Measurements from ENCODE around the gene ZNF562. TPM values are rescaled to one million over a fixed set of nuclear protein-coding genes. Genes with fewer than 3 reads are reported as not detected.

ZNF562 gene
- total and polyA plus RNA-seq, 2 of the 4 experiments (the other 2 are of a cell fraction): 5.2 to 43.7 TPM

GRCh38 chr19:9668544-9668943, 6.4 kb downstream of the ZNF562 start:
- intact Hi-C loops (cut with micrococcal nuclease) (no loop called here), dilution Hi-C loops (cut with HindIII; ENCODE audit: low sequenced_read_pairs, unreplicated experiment) (no loop called here), in situ Hi-C loops (cut with MboI; ENCODE audit: low sequenced_read_pairs) (no loop called here)
- no peak overlapping the region for H2BK120ac ChIP-seq (ENCODE audit: low read depth, low read length)
- no peak for TF ChIP-seq MAFK (IDR thresholded peaks at IDR 0.05; ENCODE audit: low read depth, low read length)
- no peak for TF ChIP-seq CTCF (conservative IDR thresholded peaks at IDR 0.05; ENCODE audit: low read depth, low read length)
- no peak for TF ChIP-seq MXI1 (IDR thresholded peaks at IDR 0.05; ENCODE audit: borderline replicate concordance, low read depth, low read length)
- no peak for TF ChIP-seq RCOR1 (IDR thresholded peaks at IDR 0.05; ENCODE audit: insufficient replicate concordance, low read length)
- TF ChIP-seq NFE2L2 (IDR thresholded peaks at IDR 0.05; ENCODE audit: low read depth, low read length): no peak
- TF ChIP-seq BHLHE40 (IDR thresholded peaks at IDR 0.05; ENCODE audit: low read depth, low read length): no peak
- no peak for TF ChIP-seq CHD1 (IDR thresholded peaks at IDR 0.05; ENCODE audit: low read depth, low read length)
- H2BK20ac ChIP-seq (ENCODE audit: low read depth, low read length): no peak overlapping the region
- H3K9ac ChIP-seq (ENCODE audit: low read depth, low read length): no peak overlapping the region
- 80% methylated on average over 1 of the region's 2 CpGs; no CpG with 5 or more reads in 1 of the 2 experiments for WGBS, 2 experiments (ENCODE audit: extremely low coverage in 2 of 2, insufficient read length in 1 of 2)
- H2AK9ac ChIP-seq (replicated peaks; ENCODE audit: low read depth, low read length, poor library complexity): no peak overlapping the region
- BruUV-seq (replicated peaks): no TSS peak
- peaks cover 20% of the 10 kb centered on the region for H4K20me1 ChIP-seq (ENCODE audit: insufficient read depth, low read length)
- no peaks in the 10 kb centered on the region for H3K9me1 ChIP-seq (ENCODE audit: insufficient read depth, low read length)
- no peak overlapping the region for H4K5ac ChIP-seq (ENCODE audit: low read depth, low read length)
- no peak overlapping the region for H3K18ac ChIP-seq (ENCODE audit: low read depth, low read length)
- CTCF ChIA-PET: no interaction called here
- H3K14ac ChIP-seq (replicated peaks; ENCODE audit: low read depth, low read length): no peak overlapping the region
- peaks cover 23% of the 10 kb centered on the region for H3K36me3 ChIP-seq (ENCODE audit: control insufficient read depth, insufficient read depth, low read length)
- H3K4me3 ChIP-seq (ENCODE audit: insufficient read depth, low read depth, low read length): no peak overlapping the region
- H2BK5ac ChIP-seq (ENCODE audit: low read depth, low read length, poor library complexity, severe bottlenecking): no peak overlapping the region
- no peak overlapping the region for H2AK5ac ChIP-seq (ENCODE audit: low read depth, low read length)
- no peaks in the 10 kb centered on the region for H3K4me1 ChIP-seq (ENCODE audit: control insufficient read depth, insufficient read depth, low read length)
- no peak overlapping the region for H3K4ac ChIP-seq (ENCODE audit: low read depth, low read length)
- H3K23ac ChIP-seq (ENCODE audit: low read depth, low read length): no peak overlapping the region
- no peaks in the 10 kb centered on the region for H3K27me3 ChIP-seq (ENCODE audit: control insufficient read depth, insufficient read depth, low read length)
- H2AFZ ChIP-seq (replicated peaks; ENCODE audit: low read length, poor library complexity): no peak overlapping the region
- no peak overlapping the region for H3K27ac ChIP-seq (ENCODE audit: insufficient read depth, low read length)
- no peak overlapping the region for H3K4me2 ChIP-seq (ENCODE audit: low read depth, low read length)
- H2BK15ac ChIP-seq (ENCODE audit: low read depth, low read length): no peak overlapping the region
- no peak for DNase-seq
- H4K91ac ChIP-seq (ENCODE audit: insufficient read depth, low read depth, low read length): no peak overlapping the region
- no peak for ATAC-seq (ENCODE audit: low read depth)
- peaks cover 7 to 28% of the 10 kb centered on the region in 2 experiments; a peak in 3 of 4 replicates for H3K79me1 ChIP-seq (ENCODE audit: low read depth in 1 of 2, low read length in 2 of 2)
- H4K8ac ChIP-seq (ENCODE audit: low read depth in 2 of 2, low read length in 2 of 2): no peak overlapping the region
- H3K9me3 ChIP-seq (ENCODE audit: control insufficient read depth, insufficient read depth, low read length): peaks cover 22% of the 10 kb centered on the region
- POLR2A ChIA-PET (ENCODE audit: unreplicated experiment): no interaction called here
- H3K56ac ChIP-seq (ENCODE audit: extremely low read depth, insufficient read depth, low read length): no peak overlapping the region
